ENCODE data around the gene SMIM36. TPM values are rescaled to one million over a fixed set of nuclear protein-coding genes. Genes with fewer than 3 reads are reported as not detected.

Gene SMIM36
- total RNA-seq, 1 donor from 2014 or later: not detected

GRCh38 chr17:55545806-55546205, 34.6 kb upstream of the SMIM36 start:
- Mint-ChIP-seq H3K4me3 (no peak overlapping the region), H3K4me1 (ENCODE audit: unreplicated experiment) (peaks cover 5% of the 10 kb centered on the region)

GRCh38 chr17:55543709-55544108, 32.5 kb upstream of the SMIM36 start:
- Mint-ChIP-seq H3K27ac (no peak overlapping the region), H3K27me3 (peaks cover 3% of the 10 kb centered on the region), H3K9me3 (no peaks in the 10 kb centered on the region), H3K36me3 (no peaks in the 10 kb centered on the region), H3K4me1 (ENCODE audit: unreplicated experiment) (peaks cover 5% of the 10 kb centered on the region), H3K4me3 (no peak overlapping the region)
- no peak for DNase-seq (ENCODE audit: extremely low spot score, unreplicated experiment)
- TF ChIP-seq CTCF (conservative IDR thresholded peaks at IDR 0.05): no peak

More at GRCh38 chr17:55545806-55546205, 34.6 kb upstream of the SMIM36 start:
- Mint-ChIP-seq H3K27me3 (peaks cover 3% of the 10 kb centered on the region), H3K9me3 (peaks cover 6% of the 10 kb centered on the region), H3K36me3 (no peaks in the 10 kb centered on the region), H3K27ac (no peak overlapping the region)
- DNase-seq (ENCODE audit: extremely low spot score, unreplicated experiment): no peak
- TF ChIP-seq CTCF (conservative IDR thresholded peaks at IDR 0.05): no peak

- no peak for TF ChIP-seq CTCF (conservative IDR thresholded peaks at IDR 0.05)
- H3K36me3 Mint-ChIP-seq: no peaks in the 10 kb centered on the region
- H3K4me1 Mint-ChIP-seq (ENCODE audit: unreplicated experiment): no peaks in the 10 kb centered on the region
- H3K27me3 Mint-ChIP-seq: no peaks in the 10 kb centered on the region
- H3K9me3 Mint-ChIP-seq: no peaks in the 10 kb centered on the region
- DNase-seq (ENCODE audit: extremely low spot score, unreplicated experiment): no peak
- H3K4me3 Mint-ChIP-seq: no peak overlapping the region
- H3K27ac Mint-ChIP-seq: no peak overlapping the region
These were observed 29.3 kb upstream of the SMIM36 start for GRCh38 chr17:55540414-55541091.

DNA sequence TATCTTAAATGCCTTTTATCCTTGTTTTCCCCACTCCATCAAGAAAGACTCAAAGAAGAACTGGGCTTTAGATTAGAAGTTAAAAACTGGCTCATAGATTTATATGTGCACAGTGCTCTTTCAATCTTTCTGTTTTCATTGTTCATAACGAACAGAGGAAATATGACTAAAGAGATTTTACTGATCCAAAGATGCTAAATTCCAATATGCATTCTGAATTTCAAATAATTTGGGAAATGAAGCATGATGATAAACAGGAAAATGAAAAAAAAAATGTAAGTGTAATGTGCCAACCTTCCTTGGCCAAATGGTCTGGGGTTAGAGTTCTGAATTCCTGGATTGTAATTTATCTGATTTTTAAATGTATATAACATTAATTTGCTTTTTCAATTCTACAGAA, 25.0 kb upstream of the SMIM36 start:
- Mint-ChIP-seq H3K4me3 (no peak overlapping the region), H3K36me3 (no peaks in the 10 kb centered on the region), H3K4me1 (ENCODE audit: unreplicated experiment) (peaks cover 3% of the 10 kb centered on the region), H3K27ac (no peak overlapping the region), H3K27me3 (peaks cover 3% of the 10 kb centered on the region), H3K9me3 (peaks cover 9% of the 10 kb centered on the region)
- DNase-seq (ENCODE audit: extremely low spot score, unreplicated experiment): no peak
- TF ChIP-seq CTCF (conservative IDR thresholded peaks at IDR 0.05): no peak

DNA sequence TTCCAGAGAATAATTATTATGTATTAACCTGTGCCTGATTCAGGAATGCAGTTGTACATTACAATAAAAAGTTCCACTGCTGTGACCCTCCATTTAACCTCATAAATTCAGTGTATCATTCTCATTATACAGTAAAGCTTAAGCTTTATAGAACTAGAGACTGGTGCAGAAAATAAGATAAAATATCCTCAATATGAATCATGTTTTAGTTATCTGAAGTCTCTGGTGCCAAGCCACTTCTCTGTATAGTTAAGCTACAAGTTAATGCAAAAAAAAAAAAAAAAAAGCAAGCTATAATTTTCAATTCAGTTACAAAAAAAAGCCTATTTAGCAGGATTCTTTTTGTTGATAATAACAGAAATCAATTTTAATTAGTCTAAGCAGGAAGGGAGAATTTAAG, 22.4 kb upstream of the SMIM36 start:
- no peak for TF ChIP-seq CTCF (conservative IDR thresholded peaks at IDR 0.05)
- H3K4me1 Mint-ChIP-seq (ENCODE audit: unreplicated experiment): peaks cover 8% of the 10 kb centered on the region
- H3K36me3 Mint-ChIP-seq: no peaks in the 10 kb centered on the region
- peaks cover 9% of the 10 kb centered on the region for H3K9me3 Mint-ChIP-seq
- no peak for DNase-seq (ENCODE audit: extremely low spot score, unreplicated experiment)
- peaks cover 3% of the 10 kb centered on the region for H3K27me3 Mint-ChIP-seq
- no peak overlapping the region for H3K27ac Mint-ChIP-seq
- no peak overlapping the region for H3K4me3 Mint-ChIP-seq
